Activated CD8-positive, alpha-beta T cell treated with anti-CD3 and anti-CD28 coated beads for 36 hours (primary cell): ENCODE data around the gene BRME1. TPM values are rescaled to one million over a fixed set of nuclear protein-coding genes. Genes with fewer than 3 reads are reported as not detected.

Experiments used
- ATAC-seq: fragments of 200-7000 bp; cut with Tn5 transposase; one replicate; pipeline ENCODE4 v1.10.0; 2021; ENCODE audit warnings: mild to moderate bottlenecking, moderate library complexity
- CTCF ChIA-PET: fragments of 350-600 bp; sonication (Branson Sonifier 250); formaldehyde crosslinking; loops from one replicate; lab custom pipeline; 2021; ENCODE audit warnings: antibody characterized with exemption; lab: Charles Lee
- POLR2A ChIA-PET: fragments of 350-600 bp; sonication (Branson Sonifier 250); formaldehyde crosslinking; loops from one replicate; lab custom pipeline; 2021; ENCODE audit warnings: antibody characterized with exemption; lab: Charles Lee
- DNase-seq: peaks from one replicate; pipeline ENCODE4 v3.0.0-alpha.2; 2020
- H3K27ac Mint-ChIP-seq: one replicate; pipeline ENCODE4 v1.8.0; 2021; ENCODE audit warnings: mild to moderate bottlenecking, mixed read lengths
- H3K27me3 Mint-ChIP-seq: one replicate; pipeline ENCODE4 v1.8.0; 2021; ENCODE audit warnings: mixed read lengths
- H3K36me3 Mint-ChIP-seq: one replicate; pipeline ENCODE4 v1.8.0; 2021; ENCODE audit warnings: low read depth, mixed read lengths
- H3K4me1 Mint-ChIP-seq: one replicate; pipeline ENCODE4 v1.8.0; 2021; ENCODE audit warnings: low read depth, mixed read lengths
- H3K4me3 Mint-ChIP-seq: one replicate; pipeline ENCODE4 v1.8.0; 2021; ENCODE audit warnings: mild to moderate bottlenecking, moderate library complexity, mixed read lengths
- H3K9me3 Mint-ChIP-seq: one replicate; pipeline ENCODE4 v1.8.0; 2021; ENCODE audit warnings: mixed read lengths
- CTCF ChIP-seq: fragments of 200-600 bp; IDR thresholded peaks from one replicate; pipeline ENCODE4 v1.8.0; 2022; ENCODE audit warnings: antibody characterized with exemption, mild to moderate bottlenecking
- intact Hi-C: fragments of 100-400 bp; cut with micrococcal nuclease; formaldehyde crosslinking; loops from one replicate; pipeline ENCODE4 v1.10.0; 2022
- total RNA-seq, 2 experiments: library from RNA; stranded (reverse); gene quantifications; one replicate each; pipeline ENCODE4 v1.2.3, GENCODE V29; 2021

The BRME1 gene
- total RNA-seq, 2 experiments from 2014 or later: 3.6 to 5.2 TPM

- H3K36me3 Mint-ChIP-seq: no peaks in the 10 kb centered on the region
- peak overlapping the region; percentile 63 for H3K4me3 Mint-ChIP-seq
- POLR2A ChIA-PET: interaction anchor here (1.0 to 1.5 kb wide), 4 partner anchors 11 to 194 kb away, joined by 3 read pairs; partner anchors contain the start of gene NANOS3
- intact Hi-C loops: loop anchor here (10.0 kb wide), 1 partner anchor 272 kb away; no protein-coding TSS in a partner anchor
- ATAC-seq (no peak), DNase-seq (no peak)
- CTCF ChIA-PET: interaction anchor here (1.0 to 1.1 kb wide), 4 partner anchors 8 to 205 kb away, joined by 3 read pairs; partner anchors contain the start of gene MISP3
- no peak overlapping the region for H3K27ac Mint-ChIP-seq
- peaks cover 32% of the 10 kb centered on the region for H3K27me3 Mint-ChIP-seq
- peaks cover 37% of the 10 kb centered on the region for H3K4me1 Mint-ChIP-seq
- no peak for TF ChIP-seq CTCF
- H3K9me3 Mint-ChIP-seq: no peaks in the 10 kb centered on the region
Measured at GRCh38 chr19:13866463-13867046, 39.4 kb downstream of the BRME1 start.

- ChIA-PET POLR2A (interaction anchor here (1.0 kb wide), 2 partner anchors 14 to 15 kb away, joined by 3 read pairs; no protein-coding TSS in a partner anchor), CTCF (interaction anchor here (1.0 to 1.1 kb wide), 4 partner anchors 9 to 206 kb away, joined by 3 read pairs; partner anchors contain the start of gene MISP3)
- intact Hi-C loops: loop anchor here (10.0 kb wide), 1 partner anchor 271 kb away; no protein-coding TSS in a partner anchor
- H3K4me3 Mint-ChIP-seq: peak overlapping the region; percentile 63
- no peak overlapping the region for H3K27ac Mint-ChIP-seq
- DNase-seq (peak; percentile 35), ATAC-seq (no peak)
- no peaks in the 10 kb centered on the region for H3K9me3 Mint-ChIP-seq
- no peak for TF ChIP-seq CTCF
- H3K36me3 Mint-ChIP-seq: no peaks in the 10 kb centered on the region
- H3K4me1 Mint-ChIP-seq: peaks cover 44% of the 10 kb centered on the region
- peaks cover 32% of the 10 kb centered on the region for H3K27me3 Mint-ChIP-seq
Measured at GRCh38 chr19:13865571-13866462, 40.1 kb downstream of the BRME1 start.

GRCh38 chr19:13864667-13865570 lies 41.0 kb downstream of the BRME1 start:
- H3K4me3 Mint-ChIP-seq: peak overlapping the region; percentile 65
- TF ChIP-seq CTCF: no peak
- POLR2A ChIA-PET: interaction anchor here (0.7 to 5.1 kb wide), 4 partner anchors 8 to 91 kb away, joined by 3 to 41 read pairs (median 6); partner anchors contain the start of gene C19orf53
- intact Hi-C loops: loop anchor here (10.0 kb wide), 1 partner anchor 270 kb away; no protein-coding TSS in a partner anchor
- ATAC-seq (no peak), DNase-seq (peak; percentile 30)
- peaks cover 28% of the 10 kb centered on the region for H3K27me3 Mint-ChIP-seq
- no peaks in the 10 kb centered on the region for H3K9me3 Mint-ChIP-seq
- CTCF ChIA-PET: interaction anchor here (5.4 to 5.7 kb wide), 2 partner anchors 30 to 80 kb away, joined by 56 to 160 read pairs; no protein-coding TSS in a partner anchor
- H3K4me1 Mint-ChIP-seq: peaks cover 46% of the 10 kb centered on the region
- H3K36me3 Mint-ChIP-seq: no peaks in the 10 kb centered on the region
- H3K27ac Mint-ChIP-seq: peak overlapping the region; percentile 62

- Mint-ChIP-seq H3K4me3 (peak overlapping the region; percentile 65), H3K27me3 (peaks cover 28% of the 10 kb centered on the region), H3K4me1 (peaks cover 47% of the 10 kb centered on the region), H3K27ac (peak overlapping the region; percentile 62), H3K9me3 (no peaks in the 10 kb centered on the region), H3K36me3 (no peaks in the 10 kb centered on the region)
- DNase-seq (no peak), ATAC-seq (no peak)
- POLR2A ChIA-PET: interaction anchor here (0.7 to 6.1 kb wide), 7 partner anchors 9 to 116 kb away, joined by 3 to 58 read pairs (median 5); partner anchors contain the start of gene C19orf53
- CTCF ChIA-PET: interaction anchor here (1.1 to 5.7 kb wide), 9 partner anchors 11 to 132 kb away, joined by 3 to 160 read pairs (median 31); partner anchors contain the start of genes C19orf53 and ZSWIM4
- intact Hi-C loops: loop anchor here (10.0 kb wide), 1 partner anchor 269 kb away; no protein-coding TSS in a partner anchor
- no peak for TF ChIP-seq CTCF
Measured at GRCh38 chr19:13864046-13864666, 41.8 kb downstream of the BRME1 start.
